Lung (tissue), 12 donors: ENCODE measurements around the gene ADIG. TPM values are rescaled to one million over a fixed set of nuclear protein-coding genes. Genes with fewer than 3 reads are reported as not detected.

Experiments
- ATAC-seq: fragments of 200-7000 bp; cut with Tn5 transposase; one replicate; pipeline ENCODE4 v1.9.1; 2020; ENCODE audit warnings: moderate number of reproducible peaks; ENCODE audit not compliant: insufficient read depth, low FRiP score
- DNase-seq, 3 donors: peaks; one replicate each; pipeline ENCODE4 v3.0.0-alpha.2; 2013 to 2017
- H3K27ac ChIP-seq, 2 donors: one replicate each; pipeline ENCODE4 v1.5.1; 2013; ENCODE audit warnings: mild to moderate bottlenecking in 2 of 2, moderate library complexity in 2 of 2, control low read depth in 1 of 2, inconsistent platforms in 1 of 2, low read depth in 1 of 2, low read length in 1 of 2
- H3K27me3 ChIP-seq, 3 donors: one replicate each; pipeline ENCODE4 v1.5.1; 2013; ENCODE audit warnings: low read length in 2 of 3; ENCODE audit not compliant: control insufficient read depth in 3 of 3, insufficient read depth in 3 of 3
- H3K36me3 ChIP-seq, 4 donors: one replicate each; pipeline ENCODE4 v1.5.1; 2013; ENCODE audit warnings: low read length in 4 of 4, mild to moderate bottlenecking in 1 of 4, moderate library complexity in 1 of 4; ENCODE audit not compliant: control insufficient read depth in 4 of 4, insufficient read depth in 4 of 4
- H3K4me1 ChIP-seq, 5 donors: one replicate each; pipeline ENCODE4 v1.5.1; 2013; ENCODE audit warnings: low read length in 5 of 5, mild to moderate bottlenecking in 2 of 5, moderate library complexity in 1 of 5; ENCODE audit not compliant: control insufficient read depth in 5 of 5, insufficient read depth in 5 of 5
- H3K4me3 ChIP-seq: one replicate; pipeline ENCODE4 v1.5.1; 2013; ENCODE audit warnings: mild to moderate bottlenecking, control low read depth, moderate library complexity
- H3K9ac ChIP-seq, 2 donors: one replicate each; pipeline ENCODE4 v1.5.1; 2013; ENCODE audit warnings: low read length in 2 of 2, control low read depth in 1 of 2; ENCODE audit not compliant: insufficient read depth in 1 of 2
- H3K9me3 ChIP-seq, 4 donors: one replicate each; pipeline ENCODE4 v1.5.1; 2013; ENCODE audit warnings: low read length in 3 of 4, mild to moderate bottlenecking in 1 of 4, moderate library complexity in 1 of 4; ENCODE audit not compliant: control insufficient read depth in 4 of 4, insufficient read depth in 3 of 4
- WGBS, 2 donors: extraction: QIAGEN DNeasy Blood & Tissue Kit; methylation state at CpG; one replicate each; pipeline ENCODE4 v1.1.7; 2013; 5-methylcytosine and 5-hydroxymethylcytosine counted together
- polyA plus RNA-seq, 2 donors: library from polyadenylated mRNA; stranded (reverse); fragments of 200-250 nt; gene quantifications; one replicate each; pipeline ENCODE4 v1.2.1, GENCODE V29; 2013
- total RNA-seq, 2 donors: library from RNA; depleted of rRNA in 1 of 2; stranded (reverse); fragments of >200 nt in 1 of 2; gene quantifications; one replicate each; pipeline ENCODE4 v1.2.1, GENCODE V29; 2014 to 2021
- TF ChIP-seq, protein P1 (sequence below): IDR thresholded peaks from 2 replicates; pipeline ENCODE4 v1.5.1; 2012; ENCODE audit warnings: mild to moderate bottlenecking; ENCODE audit errors: control extremely low read depth, extremely low read depth
- donor health status: control.
- donor health status: control.
- donor health status: Bipolar disorder and iron deficiency.
- donor health status: healthy.
- donor health status: DM: yes; HTN: yes; CAD: no.

Gene ADIG
- total and polyA plus RNA-seq, 4 donors, result not detected

DNA sequence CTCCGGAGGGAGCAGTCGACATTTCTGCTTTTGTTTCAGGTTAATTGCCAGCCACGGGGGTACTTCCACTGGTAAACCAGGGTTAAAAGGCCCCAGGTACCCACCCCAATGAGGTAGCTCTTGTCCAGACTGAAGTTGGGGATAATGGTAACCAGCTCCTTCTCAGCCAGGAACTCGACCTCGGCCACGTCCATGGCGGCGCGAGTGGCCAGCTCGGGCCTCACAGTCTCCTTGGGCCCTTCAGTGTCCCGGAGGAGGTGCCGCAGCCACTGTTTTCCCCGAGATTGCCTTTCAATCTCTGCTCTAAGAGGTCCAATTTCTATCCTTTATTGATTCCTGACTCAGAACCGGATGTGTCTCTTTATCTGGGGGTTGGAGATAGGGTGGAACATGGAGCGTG is 34.3 kb downstream of the ADIG start:
- TF ChIP-seq, protein P1, sequence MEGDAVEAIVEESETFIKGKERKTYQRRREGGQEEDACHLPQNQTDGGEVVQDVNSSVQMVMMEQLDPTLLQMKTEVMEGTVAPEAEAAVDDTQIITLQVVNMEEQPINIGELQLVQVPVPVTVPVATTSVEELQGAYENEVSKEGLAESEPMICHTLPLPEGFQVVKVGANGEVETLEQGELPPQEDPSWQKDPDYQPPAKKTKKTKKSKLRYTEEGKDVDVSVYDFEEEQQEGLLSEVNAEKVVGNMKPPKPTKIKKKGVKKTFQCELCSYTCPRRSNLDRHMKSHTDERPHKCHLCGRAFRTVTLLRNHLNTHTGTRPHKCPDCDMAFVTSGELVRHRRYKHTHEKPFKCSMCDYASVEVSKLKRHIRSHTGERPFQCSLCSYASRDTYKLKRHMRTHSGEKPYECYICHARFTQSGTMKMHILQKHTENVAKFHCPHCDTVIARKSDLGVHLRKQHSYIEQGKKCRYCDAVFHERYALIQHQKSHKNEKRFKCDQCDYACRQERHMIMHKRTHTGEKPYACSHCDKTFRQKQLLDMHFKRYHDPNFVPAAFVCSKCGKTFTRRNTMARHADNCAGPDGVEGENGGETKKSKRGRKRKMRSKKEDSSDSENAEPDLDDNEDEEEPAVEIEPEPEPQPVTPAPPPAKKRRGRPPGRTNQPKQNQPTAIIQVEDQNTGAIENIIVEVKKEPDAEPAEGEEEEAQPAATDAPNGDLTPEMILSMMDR, result no peak
- H3K36me3 ChIP-seq, result no peaks in the 10 kb centered on the region
- DNase-seq (no peak), ATAC-seq (no peak)
- H3K4me1 ChIP-seq, result no peaks in the 10 kb centered on the region
- WGBS, 2 donors, result 89 to 93% methylated on average over 15 of the region's 15 CpGs
- H3K27me3 ChIP-seq, result peaks cover 0 to 28% (median 0%) of the 10 kb centered on the region in 3 donors
- H3K4me3 ChIP-seq, result no peak overlapping the region
- no peak overlapping the region for H3K9ac ChIP-seq
- H3K27ac ChIP-seq, result no peak overlapping the region
- no peaks in the 10 kb centered on the region for H3K9me3 ChIP-seq

GRCh38 chr20:38616457-38616856 is 35.5 kb downstream of the ADIG start:
- 86 to 89% methylated on average over 4 of the region's 4 CpGs for WGBS, 2 donors

DNA sequence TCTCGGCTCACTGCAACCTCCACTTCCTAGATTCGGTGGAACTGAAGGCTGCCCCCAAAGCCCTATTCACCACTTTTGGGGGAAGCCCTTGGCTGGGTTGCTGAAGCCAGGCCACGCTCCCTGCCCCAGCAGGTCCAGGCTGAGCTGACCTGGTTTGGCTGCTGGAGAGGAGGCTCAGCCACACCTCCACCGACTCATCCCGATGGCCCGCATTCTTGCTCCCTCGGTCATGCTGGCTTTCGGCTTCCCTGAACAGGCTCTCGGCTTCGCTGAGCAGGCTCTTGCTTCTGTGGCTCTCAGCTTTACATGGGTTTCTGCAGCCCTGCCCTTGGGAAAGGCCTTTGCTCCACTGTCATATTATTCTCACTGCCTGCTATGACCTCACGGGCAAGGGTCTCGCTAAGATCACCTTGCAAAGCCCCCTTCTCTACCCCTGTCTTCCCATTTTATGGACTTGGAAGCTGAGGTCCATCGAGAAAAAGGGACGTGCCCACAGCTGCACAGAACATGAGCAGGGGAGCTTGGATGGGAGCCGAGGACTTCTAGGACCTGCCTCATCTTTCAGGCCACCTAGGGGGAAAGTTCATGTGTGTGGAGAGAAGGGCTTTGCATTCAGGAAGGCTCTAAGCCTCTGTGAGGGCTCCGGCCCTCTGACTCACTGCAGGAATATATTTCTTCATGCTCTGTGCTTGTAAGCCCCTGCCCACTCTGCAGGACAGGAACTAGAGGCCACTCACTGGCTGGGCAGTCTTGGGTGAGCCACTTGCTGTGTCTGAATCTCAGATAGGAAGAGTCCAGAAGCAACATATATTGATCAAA is 36.2 kb downstream of the ADIG start:
- Histone ChIP-seq H3K9ac (no peak overlapping the region), H3K4me3 (no peak overlapping the region), H3K27me3 (peaks cover 0 to 34% (median 0%) of the 10 kb centered on the region in 3 donors), H3K36me3 (no peaks in the 10 kb centered on the region), H3K27ac (no peak overlapping the region), H3K9me3 (no peaks in the 10 kb centered on the region), H3K4me1 (no peaks in the 10 kb centered on the region)
- DNase-seq (no peak), ATAC-seq (no peak)
- TF ChIP-seq, protein P1, result no peak
- WGBS, 2 donors, result 71 to 78% methylated on average over 16 of the region's 16 CpGs

More at GRCh38 chr20:38616457-38616856, 35.5 kb downstream of the ADIG start:
- Histone ChIP-seq H3K36me3 (no peaks in the 10 kb centered on the region), H3K4me1 (no peaks in the 10 kb centered on the region), H3K27me3 (peaks cover 0 to 34% (median 0%) of the 10 kb centered on the region in 3 donors), H3K9ac (no peak overlapping the region), H3K9me3 (no peaks in the 10 kb centered on the region), H3K27ac (no peak overlapping the region), H3K4me3 (no peak overlapping the region)
- TF ChIP-seq, protein P1, result no peak
- ATAC-seq, result no peak
- DNase-seq, result no peak
